Thyroid gland (tissue), 4 donors: Measurements from ENCODE around the gene KLRG1.

Experiments
- CTCF ChIP-seq, 6 experiments: fragments of 200-600 bp in 3 of 6; fragments of 450-650 bp in 3 of 6; sonication (generic) in 3 of 6; IDR thresholded peaks; one replicate each; pipeline ENCODE4 v1.5.1; 2016 to 2019; ENCODE audit warnings: antibody characterized with exemption in 6 of 6, mild to moderate bottlenecking in 2 of 6, inconsistent platforms in 1 of 6, moderate library complexity in 1 of 6
- POLR2A ChIP-seq, 2 donors: fragments of 450-650 bp; IDR thresholded peaks; one replicate each; pipeline ENCODE4 v1.6.1; 2017; ENCODE audit warnings: antibody characterized with exemption in 2 of 2, mild to moderate bottlenecking in 2 of 2, moderate library complexity in 1 of 2

GRCh38 chr12:8987685-8988084 lies 1.7 kb upstream of the KLRG1 start:
- TF ChIP-seq CTCF (IDR thresholded peaks at IDR 0.05) (no peak), POLR2A (IDR thresholded peaks at IDR 0.05) (no peak)
